H9 (cell line): ENCODE results near the gene HSD17B3. TPM values are rescaled to one million over a fixed set of nuclear protein-coding genes. Genes with fewer than 3 reads are reported as not detected.

Experiments used
- DNase-seq: peaks from one replicate; pipeline ENCODE4 v3.0.0-alpha.2; 2017
- H2AFZ ChIP-seq: one replicate; pipeline ENCODE4 v1.6.1; 2013; ENCODE audit warnings: mild to moderate bottlenecking, low read length, control low read depth, moderate library complexity
- H2AK5ac ChIP-seq: 2 replicates; pipeline ENCODE4 v1.6.1; 2013; ENCODE audit warnings: low read length, control low read depth, mixed read lengths; ENCODE audit not compliant: insufficient read length
- H2BK120ac ChIP-seq: one replicate; pipeline ENCODE4 v1.6.1; 2013; ENCODE audit warnings: low read depth, mild to moderate bottlenecking, low read length, control low read depth, inconsistent platforms; ENCODE audit not compliant: poor library complexity, severe bottlenecking
- H2BK12ac ChIP-seq: 2 replicates; pipeline ENCODE4 v1.6.1; 2013; ENCODE audit warnings: low read length, control low read depth, mixed read lengths, low read depth; ENCODE audit not compliant: insufficient read length
- H2BK15ac ChIP-seq: 2 replicates; pipeline ENCODE4 v1.6.1; 2013; ENCODE audit warnings: low read depth, low read length, control low read depth
- H2BK20ac ChIP-seq: one replicate; pipeline ENCODE4 v1.6.1; 2013; ENCODE audit warnings: low read depth, mild to moderate bottlenecking, low read length, control low read depth, inconsistent platforms; ENCODE audit not compliant: poor library complexity, severe bottlenecking
- H2BK5ac ChIP-seq: 2 replicates; pipeline ENCODE4 v1.6.1; 2013; ENCODE audit warnings: low read length, control low read depth, mixed read lengths; ENCODE audit not compliant: insufficient read length
- H3K14ac ChIP-seq: 2 replicates; pipeline ENCODE4 v1.6.1; 2013; ENCODE audit warnings: low read length, control low read depth; ENCODE audit not compliant: insufficient read depth
- H3K18ac ChIP-seq: 2 replicates; pipeline ENCODE4 v1.6.1; 2013; ENCODE audit warnings: low read depth, mild to moderate bottlenecking, mixed read lengths, low read length, control low read depth; ENCODE audit not compliant: insufficient read length
- H3K23ac ChIP-seq: 2 replicates; pipeline ENCODE4 v1.6.1; 2013; ENCODE audit warnings: low read length, control low read depth, mixed read lengths, low read depth; ENCODE audit not compliant: insufficient read length
- H3K23me2 ChIP-seq: 2 replicates; pipeline ENCODE4 v1.6.1; 2013; ENCODE audit warnings: low read depth, mild to moderate bottlenecking, mixed read lengths, low read length, control low read depth; ENCODE audit not compliant: insufficient read length, poor library complexity, severe bottlenecking
- H3K27ac ChIP-seq: 2 replicates; pipeline ENCODE4 v1.5.1; 2013; ENCODE audit warnings: low read length, control low read depth, mixed read lengths, low read depth; ENCODE audit not compliant: insufficient read length
- H3K27me3 ChIP-seq: 2 replicates; pipeline ENCODE4 v1.6.1; 2013; ENCODE audit warnings: low read length, control low read depth, inconsistent platforms; ENCODE audit not compliant: insufficient read depth
- H3K4ac ChIP-seq: 2 replicates; pipeline ENCODE4 v1.6.1; 2013; ENCODE audit warnings: low read depth, mild to moderate bottlenecking, control low read depth, inconsistent platforms, low read length, moderate library complexity
- H3K4me1 ChIP-seq: 2 replicates; pipeline ENCODE4 v1.6.1; 2013; ENCODE audit warnings: low read length, control low read depth, inconsistent platforms; ENCODE audit not compliant: insufficient read depth
- H3K4me2 ChIP-seq: 2 replicates; pipeline ENCODE4 v1.6.1; 2013; ENCODE audit warnings: low read length, control low read depth, mixed read lengths; ENCODE audit not compliant: insufficient read length, insufficient read depth
- H3K56ac ChIP-seq: 2 replicates; pipeline ENCODE4 v1.6.1; 2013; ENCODE audit warnings: low read depth, mild to moderate bottlenecking, mixed read lengths, low read length, control low read depth; ENCODE audit not compliant: insufficient read length
- H3K79me1 ChIP-seq: 2 replicates; pipeline ENCODE4 v1.6.1; 2013; ENCODE audit warnings: low read depth, mild to moderate bottlenecking, moderate library complexity, low read length, control low read depth, inconsistent platforms; ENCODE audit not compliant: insufficient read depth, poor library complexity, severe bottlenecking
- H3K79me2 ChIP-seq: 2 replicates; pipeline ENCODE4 v1.6.1; 2013; ENCODE audit warnings: low read length, control low read depth, inconsistent platforms; ENCODE audit not compliant: insufficient read depth
- H3K9ac ChIP-seq: 2 replicates; pipeline ENCODE4 v1.6.1; 2013; ENCODE audit warnings: low read length, control low read depth, mixed read lengths; ENCODE audit not compliant: insufficient read length; ENCODE audit errors: extremely low read depth
- H3K9me3 ChIP-seq: one replicate; pipeline ENCODE4 v1.6.1; 2013; ENCODE audit warnings: low read depth, low read length, inconsistent platforms; ENCODE audit not compliant: control insufficient read depth
- H3T11ph ChIP-seq: one replicate; pipeline ENCODE4 v1.6.1; 2013; ENCODE audit warnings: mild to moderate bottlenecking, low read length, control low read depth, inconsistent platforms
- H4K20me1 ChIP-seq: one replicate; pipeline ENCODE4 v1.6.1; 2013; ENCODE audit not compliant: control insufficient read depth, insufficient read length, insufficient read depth
- H4K5ac ChIP-seq: 2 replicates; pipeline ENCODE4 v1.6.1; 2013; ENCODE audit warnings: low read depth, mild to moderate bottlenecking, mixed read lengths, low read length, control low read depth; ENCODE audit not compliant: insufficient read length
- H4K8ac ChIP-seq: replicated peaks from 2 replicates; pipeline ENCODE4 v1.6.1; 2013; ENCODE audit warnings: low read length, control low read depth, mixed read lengths, low read depth; ENCODE audit not compliant: insufficient read length
- H4K91ac ChIP-seq: 2 replicates; pipeline ENCODE4 v1.6.1; 2013; ENCODE audit warnings: low read depth, mild to moderate bottlenecking, moderate library complexity, mixed read lengths, low read length, control low read depth; ENCODE audit not compliant: insufficient read length
- H3K27ac Mint-ChIP-seq, 3 experiments: 2 replicates in 2 of 3; 3 replicates in 1 of 3; pipeline ENCODE4 v1.8.0; 2020 to 2021; ENCODE audit warnings: mixed read lengths in 3 of 3, mild to moderate bottlenecking in 1 of 3, moderate library complexity in 1 of 3
- H3K27me3 Mint-ChIP-seq: 2 replicates; pipeline ENCODE4 v1.8.0; 2021; ENCODE audit warnings: low read depth, mild to moderate bottlenecking, moderate library complexity, mixed read lengths
- H3K36me3 Mint-ChIP-seq, 3 experiments: 2 replicates in 2 of 3; 3 replicates in 1 of 3; pipeline ENCODE4 v1.8.0; 2020 to 2021; ENCODE audit warnings: low read depth in 3 of 3, mixed read lengths in 3 of 3; ENCODE audit not compliant: insufficient read depth in 1 of 3
- H3K4me1 Mint-ChIP-seq, 2 experiments: 2 replicates each; pipeline ENCODE4 v1.8.0; 2020; ENCODE audit warnings: mixed read lengths in 2 of 2
- H3K4me3 Mint-ChIP-seq, 2 experiments: 2 replicates in 1 of 2; 3 replicates in 1 of 2; pipeline ENCODE4 v1.8.0; 2020 to 2021; ENCODE audit warnings: mild to moderate bottlenecking in 2 of 2, mixed read lengths in 2 of 2, moderate library complexity in 1 of 2
- H3K9me3 Mint-ChIP-seq, 2 experiments: 2 replicates in 1 of 2; 3 replicates in 1 of 2; pipeline ENCODE4 v1.8.0; 2020; ENCODE audit warnings: mild to moderate bottlenecking in 2 of 2, mixed read lengths in 2 of 2, moderate library complexity in 1 of 2
- WGBS: extraction: QIAGEN DNeasy Blood & Tissue Kit; methylation state at CpG from one replicate; pipeline ENCODE4 v1.1.7; 2013; ENCODE audit warnings: missing lambda C conversion rate, low lambda C conversion rate, mixed read lengths; ENCODE audit not compliant: insufficient read length; ENCODE audit errors: extremely low coverage; 5-methylcytosine and 5-hydroxymethylcytosine counted together
- total RNA-seq: library from RNA; stranded (reverse); gene quantifications from 2 replicates; pipeline ENCODE4 v1.2.1, GENCODE V29; 2021
- TF ChIP-seq, protein P1 (sequence below): fragments of 200-600 bp; sonication (generic); conservative IDR thresholded peaks from 3 replicates; pipeline ENCODE4 v1.8.0; 2021; ENCODE audit warnings: antibody characterized with exemption, mild to moderate bottlenecking

HSD17B3 gene
- total RNA-seq, 1 experiment from 2014 or later, result not detected

DNA sequence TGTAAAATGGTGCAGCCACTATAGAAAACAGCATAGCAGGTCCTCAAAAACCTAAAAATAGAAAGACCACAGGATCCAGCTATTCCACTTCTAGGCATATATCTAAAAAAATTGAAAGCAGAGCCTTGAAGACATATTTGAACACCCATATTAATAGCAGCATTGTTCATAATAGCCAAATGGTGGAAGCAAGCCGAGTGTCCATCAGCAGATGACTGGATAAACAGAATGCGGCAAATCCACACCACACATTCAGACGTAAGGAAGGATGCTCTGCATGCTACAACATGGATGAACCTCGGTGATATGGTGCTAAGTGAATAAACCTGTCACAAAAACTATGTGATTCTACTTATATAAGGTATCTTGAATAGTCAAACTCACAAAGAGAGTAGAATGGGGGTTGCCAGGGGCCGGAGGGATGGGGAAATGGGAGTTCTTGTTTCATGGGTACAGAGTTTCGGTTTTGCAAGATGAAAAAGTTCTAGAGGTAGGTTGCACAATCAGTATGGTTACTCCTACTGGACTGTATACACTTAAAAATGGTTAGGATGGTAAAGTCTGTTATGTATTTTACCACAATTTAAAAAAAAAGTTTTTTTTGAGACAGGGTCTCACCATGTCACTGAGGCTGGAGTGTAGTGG is 17.1 kb upstream of the HSD17B3 start:
- TF ChIP-seq, protein P1, sequence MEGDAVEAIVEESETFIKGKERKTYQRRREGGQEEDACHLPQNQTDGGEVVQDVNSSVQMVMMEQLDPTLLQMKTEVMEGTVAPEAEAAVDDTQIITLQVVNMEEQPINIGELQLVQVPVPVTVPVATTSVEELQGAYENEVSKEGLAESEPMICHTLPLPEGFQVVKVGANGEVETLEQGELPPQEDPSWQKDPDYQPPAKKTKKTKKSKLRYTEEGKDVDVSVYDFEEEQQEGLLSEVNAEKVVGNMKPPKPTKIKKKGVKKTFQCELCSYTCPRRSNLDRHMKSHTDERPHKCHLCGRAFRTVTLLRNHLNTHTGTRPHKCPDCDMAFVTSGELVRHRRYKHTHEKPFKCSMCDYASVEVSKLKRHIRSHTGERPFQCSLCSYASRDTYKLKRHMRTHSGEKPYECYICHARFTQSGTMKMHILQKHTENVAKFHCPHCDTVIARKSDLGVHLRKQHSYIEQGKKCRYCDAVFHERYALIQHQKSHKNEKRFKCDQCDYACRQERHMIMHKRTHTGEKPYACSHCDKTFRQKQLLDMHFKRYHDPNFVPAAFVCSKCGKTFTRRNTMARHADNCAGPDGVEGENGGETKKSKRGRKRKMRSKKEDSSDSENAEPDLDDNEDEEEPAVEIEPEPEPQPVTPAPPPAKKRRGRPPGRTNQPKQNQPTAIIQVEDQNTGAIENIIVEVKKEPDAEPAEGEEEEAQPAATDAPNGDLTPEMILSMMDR, result no peak
- H3K79me2 ChIP-seq, result no peaks in the 10 kb centered on the region
- no peak overlapping the region for H2AFZ ChIP-seq
- no peak overlapping the region for H4K91ac ChIP-seq
- no peak for DNase-seq
- no peak overlapping the region for H3K27ac ChIP-seq
- H3K27ac Mint-ChIP-seq, result peak overlapping the region in 1 of 3 experiments; percentile 62; a peak in 1 of 7 replicates
- H3K4ac ChIP-seq, result no peak overlapping the region
- no peaks in the 10 kb centered on the region; the same call in 1 of the 2 replicates for H3K4me1 ChIP-seq
- peaks cover 0 to 9% (median 3%) of the 10 kb centered on the region in 3 experiments; a peak in 5 of 7 replicates for H3K36me3 Mint-ChIP-seq
- no peak overlapping the region for H3K18ac ChIP-seq
- H4K5ac ChIP-seq, result no peak overlapping the region
- H4K20me1 ChIP-seq, result no peaks in the 10 kb centered on the region
- no peak overlapping the region for H3T11ph ChIP-seq
- H2BK12ac ChIP-seq, result no peak overlapping the region
- H2BK20ac ChIP-seq, result no peak overlapping the region
- H2AK5ac ChIP-seq, result no peak overlapping the region
- H3K4me1 Mint-ChIP-seq, result peaks cover 18 to 21% of the 10 kb centered on the region in 2 experiments
- no peak overlapping the region for H3K4me3 Mint-ChIP-seq
- H3K14ac ChIP-seq, result no peak overlapping the region
- no peak overlapping the region for H2BK15ac ChIP-seq
- no peak overlapping the region for H4K8ac ChIP-seq
- H3K23me2 ChIP-seq, result no peaks in the 10 kb centered on the region
- no peak overlapping the region for H3K9ac ChIP-seq
- H3K56ac ChIP-seq, result no peak overlapping the region
- no peak overlapping the region for H2BK5ac ChIP-seq
- H3K27me3 ChIP-seq, result no peaks in the 10 kb centered on the region
- H3K79me1 ChIP-seq, result no peaks in the 10 kb centered on the region
- peaks cover 3% of the 10 kb centered on the region; the same call in 1 of the 2 replicates for H3K27me3 Mint-ChIP-seq
- WGBS, result no CpG with 5 or more reads among the region's 6 CpGs
- no peak overlapping the region for H2BK120ac ChIP-seq
- no peak overlapping the region for H3K23ac ChIP-seq
- no peaks in the 10 kb centered on the region for H3K9me3 ChIP-seq
- H3K9me3 Mint-ChIP-seq, result peaks cover 8 to 9% of the 10 kb centered on the region in 2 experiments; a peak in 4 of 5 replicates
- H3K4me2 ChIP-seq, result no peak overlapping the region
